NCI-H2196 treated with DMSO at 0.1 percent for 48 hours (cell line): Measurements from ENCODE around the gene SPA17.

Experiments
- DNase-seq: peaks from one replicate; lab custom pipeline; 2025; ENCODE audit not compliant: unreplicated experiment; lab: John Stamatoyannopoulos, UW

SPA17 gene

DNA sequence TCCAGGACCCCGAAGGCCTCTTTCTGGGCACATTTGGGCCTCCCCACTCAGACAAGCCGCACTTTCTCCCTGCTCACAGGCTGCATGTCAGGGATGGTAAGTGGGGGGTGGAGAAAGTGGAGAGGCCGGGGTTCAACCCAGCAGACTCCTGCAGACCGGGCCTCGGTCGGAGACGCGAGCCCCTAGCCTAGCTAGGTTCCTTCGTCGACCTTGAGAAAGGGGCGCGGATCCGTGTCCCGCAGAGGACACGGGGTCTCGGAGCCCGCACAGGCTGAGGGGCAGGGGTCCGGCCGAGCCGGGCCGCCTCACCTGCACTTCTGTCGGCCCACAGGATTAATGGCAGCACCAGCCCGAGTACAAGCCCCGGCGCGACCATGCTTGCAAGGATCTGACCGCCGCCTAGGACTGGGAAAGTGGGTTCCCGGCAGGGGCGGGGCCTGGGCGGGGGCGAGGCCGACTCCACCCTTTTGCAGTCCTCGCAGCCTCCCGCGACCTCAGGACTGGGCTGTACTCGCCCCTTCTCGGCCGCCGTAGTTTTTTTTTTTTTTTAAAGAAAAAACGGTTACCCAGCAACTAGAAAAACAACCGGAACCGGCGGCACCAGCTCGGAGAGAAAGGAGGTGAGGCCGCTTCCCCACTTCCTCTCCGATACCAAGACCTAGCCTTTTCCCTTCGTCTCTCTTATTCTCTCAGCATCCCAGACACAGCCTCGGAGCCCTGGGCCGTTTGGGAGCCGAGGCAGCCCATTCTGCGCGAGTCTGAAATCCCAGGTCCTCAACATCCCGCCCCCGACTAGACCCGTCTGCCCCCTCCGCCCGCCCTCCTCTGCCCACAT lies at the start of gene SPA17, which contains the start of gene SIAE:
Gene SPA17, plus strand, starts transcription at position 572 of the 835 bp plus-strand sequence. CDS start 1,361 bp downstream, outside the sequence.
Gene SIAE, minus strand, starts transcription at position 407 of the 835 bp plus-strand sequence. Its CDS starts 31 bp downstream, at position 376.
- peak; percentile 93 for DNase-seq

DNA sequence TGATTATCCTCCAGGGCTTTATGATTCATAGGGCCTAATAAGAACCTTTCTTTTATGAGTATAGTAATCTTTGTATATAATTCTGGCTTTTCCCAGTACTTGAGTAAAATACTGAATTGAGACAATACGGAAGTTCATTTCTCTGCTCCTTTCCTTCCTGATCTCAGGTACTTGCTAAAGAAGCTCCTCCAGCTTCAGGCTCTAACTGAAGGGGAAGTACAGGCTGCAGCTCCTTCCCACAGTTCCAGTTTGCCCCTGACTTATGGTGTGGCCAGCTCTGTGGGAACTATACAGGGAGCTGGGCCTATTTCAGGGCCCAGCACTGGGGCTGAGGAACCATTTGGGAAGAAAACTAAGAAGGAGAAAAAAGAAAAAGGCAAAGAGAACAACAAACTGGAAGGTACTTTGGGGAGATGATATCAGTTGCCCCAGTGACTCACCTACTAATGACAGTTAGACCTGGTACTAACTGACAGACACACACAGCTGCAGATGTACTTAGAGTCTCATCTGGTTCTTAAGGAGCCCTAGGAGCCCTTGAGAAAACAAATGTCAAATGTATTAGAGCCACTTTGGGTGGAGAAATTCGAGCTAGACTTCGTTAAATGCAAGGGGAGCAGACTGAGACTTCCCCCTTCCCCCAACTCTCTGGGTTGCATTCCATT lies 48.1 kb upstream of the SPA17 start:
- DNase-seq, result no peak

DNA sequence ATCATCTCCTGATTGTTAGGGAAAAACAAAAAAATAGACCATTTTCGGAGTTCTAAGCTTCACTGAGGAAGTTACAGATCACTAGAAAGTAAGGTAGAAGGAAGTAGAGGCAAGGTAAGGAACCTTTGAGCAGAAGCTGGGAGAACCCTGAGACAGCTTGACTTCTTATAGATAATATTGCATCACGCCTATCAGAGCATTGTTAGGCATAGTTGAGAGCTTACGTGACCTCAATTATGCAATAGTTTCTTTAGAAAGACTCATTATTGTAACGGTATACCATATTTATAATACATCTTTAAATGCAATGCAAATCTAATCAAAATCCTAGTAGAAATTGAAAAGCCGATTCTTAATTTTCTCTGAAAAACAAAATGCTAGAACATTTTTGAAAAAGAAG lies 46.2 kb upstream of the SPA17 start:
- DNase-seq, result no peak

DNA sequence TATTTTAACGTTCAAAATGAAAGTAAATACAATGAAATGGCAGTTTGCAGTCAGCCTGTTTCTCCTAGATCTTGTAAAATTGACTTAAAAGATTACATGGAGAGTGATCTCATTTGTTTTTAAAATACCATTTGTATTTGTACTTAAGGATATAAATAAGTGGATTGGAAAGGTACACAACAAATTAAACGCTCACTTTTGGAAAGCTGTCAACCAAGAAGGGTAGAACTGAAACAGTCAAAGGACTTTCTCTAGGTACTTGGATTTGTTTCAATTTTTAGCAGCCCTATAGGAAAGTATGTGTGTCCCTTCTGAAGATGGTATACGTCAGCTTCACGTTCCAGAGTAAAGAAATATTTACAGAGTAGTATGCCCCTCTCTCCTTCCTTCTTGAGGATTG lies 43.7 kb upstream of the SPA17 start:
- DNase-seq, result no peak

DNA sequence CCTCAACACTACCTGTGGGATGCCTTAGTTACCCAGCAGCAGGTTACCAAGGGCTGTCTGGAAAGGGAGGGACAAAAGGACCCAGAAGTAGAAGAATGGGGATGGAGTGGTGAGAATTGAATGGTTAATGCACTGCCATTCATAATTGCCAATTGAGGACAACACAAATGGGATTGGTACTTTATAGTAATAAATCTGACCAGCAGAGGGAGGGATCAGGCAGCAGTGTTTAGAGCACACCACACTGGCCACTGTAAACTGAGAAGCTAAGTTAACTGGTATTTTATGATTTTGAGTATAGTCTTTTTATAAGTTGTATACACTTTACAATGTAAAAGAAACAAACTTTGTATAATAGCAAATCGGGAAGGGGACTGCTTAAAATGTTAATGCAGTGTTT lies 40.3 kb upstream of the SPA17 start:
- no peak for DNase-seq

DNA sequence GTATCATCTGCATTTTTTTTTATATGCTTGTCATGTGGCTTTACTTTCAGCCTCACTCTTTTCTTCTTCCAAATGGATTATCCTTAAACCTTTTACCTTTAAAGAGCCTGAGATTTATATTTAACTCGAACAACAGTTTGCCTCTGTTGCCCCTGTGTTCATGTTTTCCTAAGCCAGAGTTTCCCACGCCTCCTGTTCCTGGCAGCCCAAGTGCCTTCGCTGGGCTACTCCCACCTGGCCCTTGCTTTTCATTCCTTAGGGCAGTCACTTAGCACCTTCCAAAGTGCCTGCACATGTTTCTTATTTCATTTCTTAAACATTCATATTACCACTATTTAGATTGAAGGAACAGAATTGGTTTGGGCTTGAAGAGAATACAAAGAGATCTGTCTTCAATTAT lies 37.8 kb upstream of the SPA17 start:
- DNase-seq, result no peak

DNA sequence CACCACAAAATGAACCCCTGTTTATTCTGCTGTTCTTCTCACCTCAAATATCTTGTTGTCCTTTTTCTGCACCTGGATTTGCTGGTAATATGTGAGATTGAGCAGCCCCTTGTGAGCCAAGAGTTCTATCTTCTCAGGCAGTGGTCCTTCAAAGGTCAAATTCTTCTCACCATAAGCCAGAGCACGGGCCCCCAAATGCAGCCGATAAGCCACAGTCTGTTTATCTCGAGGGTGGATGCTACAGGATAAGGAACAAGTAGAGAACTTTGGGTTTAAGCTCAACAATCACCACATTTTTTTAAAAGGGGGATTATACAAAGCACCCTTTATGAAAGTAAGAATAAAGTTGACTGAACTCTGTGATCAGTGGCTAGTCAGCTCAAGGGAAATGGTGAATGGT lies 35.2 kb upstream of the SPA17 start:
- DNase-seq, result no peak

DNA sequence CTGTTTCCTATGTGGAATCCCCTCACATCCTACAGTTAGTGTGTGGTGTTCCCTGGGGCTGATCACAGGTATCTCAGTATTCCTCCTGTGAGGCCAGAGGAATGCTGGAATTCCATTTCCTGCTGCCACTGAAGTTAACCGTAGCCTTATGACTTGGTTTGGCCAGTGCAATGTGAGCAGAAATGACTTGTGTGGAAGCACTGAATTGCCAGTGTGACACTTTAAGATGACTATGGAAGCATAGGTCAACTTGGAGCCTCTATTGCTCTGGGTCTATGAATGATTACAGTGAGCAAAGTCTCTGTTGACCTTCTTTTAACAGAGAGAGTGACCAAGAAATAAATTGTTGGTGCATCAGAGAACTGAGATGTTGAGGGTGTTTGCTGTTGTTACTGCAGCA lies 34.5 kb upstream of the SPA17 start:
- DNase-seq, result no peak

DNA sequence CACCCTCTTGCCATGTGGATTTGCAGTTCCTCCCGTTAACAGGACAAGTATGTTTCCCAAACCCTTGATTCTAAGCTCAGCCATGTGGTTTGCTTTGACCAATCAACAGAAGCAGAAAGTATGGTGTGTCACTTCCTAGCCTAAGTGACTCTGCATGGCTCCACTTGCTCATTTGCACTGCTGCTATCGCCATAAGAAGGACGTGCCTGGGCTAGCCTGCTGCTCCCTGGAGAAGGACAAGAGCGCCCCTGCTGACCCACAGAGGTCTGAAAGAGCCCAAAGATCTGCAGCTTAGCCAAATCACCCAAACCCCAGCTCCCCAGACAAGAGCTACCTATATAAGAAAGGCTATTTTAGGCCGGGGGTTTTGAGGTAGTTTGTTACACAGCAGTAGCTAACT lies 33.0 kb upstream of the SPA17 start:
- DNase-seq, result no peak

DNA sequence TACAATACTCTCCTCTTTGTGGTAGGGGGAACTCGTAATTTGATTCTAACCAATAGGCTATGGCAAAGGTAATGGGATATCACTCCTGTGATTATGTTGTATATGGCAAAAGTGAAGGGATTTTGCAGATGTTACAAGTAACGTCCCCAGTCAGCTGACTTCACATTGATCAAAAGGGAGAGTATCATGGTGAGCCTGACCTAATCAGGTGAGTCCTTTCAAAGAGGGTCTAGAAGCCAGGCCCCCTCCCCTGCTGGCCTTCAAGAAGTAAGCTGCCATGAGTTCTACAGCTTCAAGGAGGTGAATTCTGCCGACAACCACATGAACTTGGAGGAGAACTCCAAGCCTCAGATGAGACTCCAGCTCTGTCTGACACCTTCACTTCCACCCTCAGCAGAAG lies 31.1 kb upstream of the SPA17 start:
- DNase-seq, result no peak

DNA sequence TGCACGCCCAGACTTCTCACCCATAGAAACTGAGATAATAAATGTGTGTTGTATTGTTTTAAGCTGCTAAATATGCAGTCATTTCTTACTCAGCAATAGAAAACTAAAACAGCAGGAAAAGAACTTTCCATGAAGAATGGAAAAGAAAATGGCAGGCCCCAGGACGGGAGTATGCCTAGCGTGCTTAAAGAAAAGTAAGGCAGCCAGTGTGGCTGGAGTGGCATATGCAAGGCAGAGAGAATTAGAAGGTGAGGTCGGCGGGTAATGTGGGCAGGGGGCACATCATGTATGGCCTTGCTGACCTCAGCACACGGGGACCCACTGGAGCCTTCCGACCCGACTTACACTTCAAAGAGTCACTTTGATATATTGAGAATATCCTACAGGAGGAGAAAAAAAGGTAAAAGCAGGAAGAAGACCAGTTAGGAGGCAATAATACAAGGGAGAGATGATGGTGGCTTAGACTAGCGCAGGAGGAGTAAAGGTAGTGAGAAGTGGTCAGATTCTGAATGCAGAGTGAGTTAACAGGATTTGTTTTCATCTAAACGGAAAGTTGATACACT lies 30.6 kb upstream of the SPA17 start:
- no peak for DNase-seq

DNA sequence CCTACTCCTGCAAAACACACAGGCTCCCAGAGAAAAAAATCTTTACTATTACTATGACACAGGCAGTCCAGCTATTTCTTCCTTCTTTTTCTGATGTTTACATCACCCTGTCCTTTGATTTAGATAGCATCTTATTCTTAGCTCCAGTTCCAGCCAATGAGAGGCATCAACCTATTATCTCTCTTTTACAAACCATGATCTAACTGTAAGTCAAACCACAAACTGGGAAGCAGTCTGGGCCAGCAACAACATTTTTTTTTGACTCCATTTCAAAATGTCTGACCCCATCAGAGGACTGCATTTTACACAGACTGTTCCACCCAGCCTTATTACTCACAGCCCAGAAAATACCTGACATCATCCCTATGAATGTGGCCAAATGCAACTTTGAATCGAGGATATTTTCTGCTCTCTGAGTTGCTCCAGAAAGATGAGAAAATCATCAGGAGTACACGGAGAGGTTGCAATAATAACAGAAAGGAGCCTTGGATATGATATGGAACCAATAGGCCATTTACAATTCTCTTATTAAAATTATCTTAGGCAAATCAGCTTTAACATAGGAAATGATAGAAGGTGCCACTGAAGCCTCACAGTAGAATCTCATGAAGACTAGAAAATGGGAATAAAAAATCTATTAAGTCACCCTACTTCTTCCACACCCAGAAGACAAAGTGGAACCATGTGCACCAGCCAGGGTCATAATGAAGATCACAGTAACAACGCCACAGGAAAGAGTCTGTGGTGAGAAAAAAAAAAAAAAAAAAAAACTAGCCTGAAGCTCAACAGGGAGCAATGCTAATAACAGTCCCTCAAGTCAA lies 29.9 kb upstream of the SPA17 start:
- no peak for DNase-seq

DNA sequence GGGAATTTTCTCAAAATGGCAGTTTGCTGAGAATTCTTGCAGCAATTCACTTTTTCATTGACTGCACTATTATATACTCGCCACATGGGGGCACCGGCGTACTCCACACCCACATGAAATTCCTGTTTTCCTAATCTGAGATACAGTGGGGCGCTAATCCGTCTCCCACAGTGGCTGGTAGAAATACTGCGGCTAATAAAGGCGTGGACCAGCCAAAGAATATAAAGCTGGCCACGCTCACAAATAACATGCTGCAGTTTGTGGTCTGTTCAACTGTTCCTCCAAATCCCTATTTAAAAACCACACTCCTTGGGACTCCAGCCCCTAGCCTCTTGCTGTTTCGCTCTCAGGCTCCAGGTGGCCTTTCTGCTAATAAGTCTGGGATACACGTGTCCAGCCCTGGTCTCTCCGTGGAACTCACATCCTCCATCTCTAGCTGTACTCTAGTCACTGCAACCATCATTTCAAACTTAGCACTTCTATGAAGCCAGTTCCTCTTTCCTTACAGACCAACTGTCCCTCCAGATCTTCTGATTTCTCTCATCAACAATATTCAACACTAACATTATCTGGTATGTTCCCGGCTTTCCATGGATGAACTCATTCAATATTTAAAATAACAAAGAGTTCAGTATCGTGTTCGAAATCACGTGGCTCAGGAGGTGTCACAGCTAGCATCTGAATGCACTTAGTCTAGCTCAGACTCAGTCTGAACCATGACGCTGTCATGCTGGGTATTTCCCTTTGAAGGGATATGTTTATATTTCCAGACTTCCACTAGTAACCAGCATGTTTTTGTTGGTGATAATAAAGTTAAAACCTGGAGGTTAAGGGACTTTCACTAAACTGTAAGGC lies 29.1 kb upstream of the SPA17 start:
- DNase-seq, result peak; percentile 80

DNA sequence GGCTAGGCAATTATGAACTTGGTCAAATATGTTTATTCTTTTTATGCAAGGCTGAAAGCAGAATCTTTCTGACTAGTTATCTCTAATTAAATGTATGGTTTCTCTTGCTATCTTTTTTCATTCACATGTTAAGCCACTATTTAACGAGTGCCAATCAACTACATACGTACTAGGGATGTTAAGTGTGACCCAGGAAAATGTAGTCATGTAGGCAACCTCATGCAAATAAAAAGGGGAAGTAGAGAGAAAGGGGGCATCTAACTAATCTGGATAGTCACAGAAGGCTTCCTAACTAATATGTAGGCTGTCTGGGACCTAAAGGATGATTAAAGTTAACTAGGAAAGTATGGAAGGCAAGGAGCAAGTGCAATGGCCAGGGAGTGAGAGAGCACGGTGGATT lies 27.6 kb upstream of the SPA17 start:
- no peak for DNase-seq

DNA sequence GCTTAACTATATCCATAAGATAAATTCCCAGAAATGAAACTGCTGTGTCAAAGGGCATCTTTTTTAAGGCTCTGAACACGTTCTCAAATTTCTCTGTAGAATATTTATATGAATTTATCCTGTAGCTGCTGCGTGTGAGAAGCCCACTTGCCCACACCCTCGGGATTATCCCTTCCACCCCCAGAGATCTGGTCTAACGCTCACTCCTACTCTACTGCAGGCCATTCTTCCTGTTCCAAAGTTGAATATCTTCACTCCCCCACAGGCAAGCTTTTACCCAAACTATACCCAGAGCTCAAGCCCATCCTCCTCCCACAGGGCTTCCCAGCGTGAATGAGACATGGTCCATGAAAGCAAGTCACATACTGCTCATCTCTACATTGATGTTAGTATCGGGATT lies 25.1 kb upstream of the SPA17 start:
- no peak for DNase-seq

DNA sequence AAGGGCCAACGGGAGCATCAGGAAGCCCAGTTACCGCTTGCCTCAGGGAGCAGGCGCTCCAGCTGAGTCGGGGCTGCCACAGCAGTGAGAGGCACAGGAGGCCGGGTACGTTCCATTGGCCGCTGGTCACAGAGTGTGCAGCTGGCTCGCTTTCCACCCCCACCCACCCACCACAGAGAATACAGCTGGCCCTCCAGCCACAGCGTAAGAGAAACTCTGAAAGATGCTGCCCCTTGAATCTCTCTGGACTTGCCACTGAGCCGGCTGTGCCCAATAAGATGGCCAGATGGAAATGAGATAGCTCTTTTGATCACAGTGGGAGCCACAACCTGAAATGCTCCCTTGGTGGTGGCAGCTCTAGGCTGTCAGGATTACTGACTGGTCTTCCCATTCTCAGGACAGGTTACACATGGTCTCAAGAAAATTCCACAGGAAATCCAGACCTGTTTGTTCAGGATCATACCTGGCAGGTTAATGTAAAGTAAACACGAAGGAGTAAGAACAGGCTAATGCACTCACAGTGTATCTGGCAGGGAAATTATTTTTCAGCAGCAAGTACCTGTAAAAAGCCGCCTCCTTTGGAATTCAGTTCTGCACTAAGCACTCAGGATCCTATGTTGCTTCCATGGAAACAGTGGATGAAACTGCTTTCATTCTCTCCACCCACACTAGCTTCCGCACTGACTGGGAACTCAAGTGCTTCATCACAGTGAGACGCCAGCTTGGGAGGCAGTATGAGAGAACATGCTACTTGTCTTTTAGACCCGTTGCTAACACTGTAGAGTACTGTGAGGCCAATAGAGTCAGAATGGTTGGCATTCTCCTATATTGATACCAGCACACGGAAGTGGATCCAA lies 16.7 kb upstream of the SPA17 start:
- DNase-seq, result no peak

DNA sequence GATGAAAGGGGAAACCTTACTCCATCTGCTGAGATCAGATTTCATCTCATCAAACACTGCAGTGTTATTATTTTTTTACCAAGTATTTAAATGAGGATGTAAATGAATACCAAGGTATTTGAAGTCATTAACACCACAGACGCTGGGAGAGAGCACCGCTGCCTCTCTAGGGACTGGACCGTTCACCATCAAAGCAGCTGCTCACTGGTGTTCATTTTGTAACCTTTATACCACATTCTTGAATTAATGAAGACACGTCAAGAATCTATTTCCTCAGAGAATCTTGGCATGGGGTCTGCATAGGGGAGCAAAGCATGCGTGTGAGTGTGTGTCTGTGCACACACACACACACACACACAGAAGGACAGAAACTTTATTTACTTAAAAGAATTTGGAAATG lies 15.8 kb upstream of the SPA17 start:
- DNase-seq, result no peak

DNA sequence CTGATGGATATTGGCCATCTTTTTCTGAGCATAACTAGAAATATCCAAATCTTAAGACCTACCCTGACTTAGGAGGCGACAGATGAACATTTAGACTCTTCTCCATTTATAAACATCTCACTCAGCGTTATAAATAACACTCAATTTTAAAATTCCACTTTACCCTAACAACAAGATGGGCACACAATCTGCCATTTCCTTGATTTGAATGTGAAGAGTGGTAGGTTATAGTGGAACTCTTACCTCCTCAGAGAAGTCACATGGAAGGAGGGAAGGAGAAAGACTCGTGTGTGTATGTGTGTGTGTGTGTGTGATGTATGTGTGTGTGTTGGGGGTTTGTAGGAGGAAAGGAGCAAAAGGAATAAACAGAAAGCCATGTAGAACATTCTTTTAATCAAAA lies 15.2 kb upstream of the SPA17 start:
- DNase-seq, result no peak

DNA sequence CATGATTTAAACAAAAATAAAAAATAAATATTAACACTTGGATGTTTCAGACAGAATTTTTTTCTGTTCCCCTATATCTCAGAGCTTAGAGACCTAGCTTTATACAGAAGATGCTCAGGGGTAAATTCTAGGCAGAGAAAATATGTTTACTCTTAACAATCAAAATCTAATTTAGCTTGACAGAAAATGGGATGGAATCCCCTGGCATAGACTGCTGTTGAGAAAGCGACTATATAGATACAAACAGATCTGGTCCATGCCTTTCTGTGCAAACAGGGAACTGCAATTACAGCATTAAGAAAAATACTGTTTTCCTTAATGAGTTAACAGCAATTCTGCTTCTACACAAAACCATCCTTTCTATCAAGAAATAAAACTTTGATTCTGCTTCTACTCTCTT lies 14.7 kb upstream of the SPA17 start:
- DNase-seq, result no peak
